Ammon's horn (tissue), 1 donor: Measurements from ENCODE around the gene MRPL22.
"Not testable (repeated sequence)": the region's sequence is repeated elsewhere in the genome, so short reads cannot be mapped to it uniquely, and the experiment has no call there.

ENCODE experiments used
- DNase-seq: peaks from one replicate; pipeline ENCODE4 v3.0.0-alpha.2; 2016; ENCODE audit warnings: low spot score

Gene MRPL22

DNA sequence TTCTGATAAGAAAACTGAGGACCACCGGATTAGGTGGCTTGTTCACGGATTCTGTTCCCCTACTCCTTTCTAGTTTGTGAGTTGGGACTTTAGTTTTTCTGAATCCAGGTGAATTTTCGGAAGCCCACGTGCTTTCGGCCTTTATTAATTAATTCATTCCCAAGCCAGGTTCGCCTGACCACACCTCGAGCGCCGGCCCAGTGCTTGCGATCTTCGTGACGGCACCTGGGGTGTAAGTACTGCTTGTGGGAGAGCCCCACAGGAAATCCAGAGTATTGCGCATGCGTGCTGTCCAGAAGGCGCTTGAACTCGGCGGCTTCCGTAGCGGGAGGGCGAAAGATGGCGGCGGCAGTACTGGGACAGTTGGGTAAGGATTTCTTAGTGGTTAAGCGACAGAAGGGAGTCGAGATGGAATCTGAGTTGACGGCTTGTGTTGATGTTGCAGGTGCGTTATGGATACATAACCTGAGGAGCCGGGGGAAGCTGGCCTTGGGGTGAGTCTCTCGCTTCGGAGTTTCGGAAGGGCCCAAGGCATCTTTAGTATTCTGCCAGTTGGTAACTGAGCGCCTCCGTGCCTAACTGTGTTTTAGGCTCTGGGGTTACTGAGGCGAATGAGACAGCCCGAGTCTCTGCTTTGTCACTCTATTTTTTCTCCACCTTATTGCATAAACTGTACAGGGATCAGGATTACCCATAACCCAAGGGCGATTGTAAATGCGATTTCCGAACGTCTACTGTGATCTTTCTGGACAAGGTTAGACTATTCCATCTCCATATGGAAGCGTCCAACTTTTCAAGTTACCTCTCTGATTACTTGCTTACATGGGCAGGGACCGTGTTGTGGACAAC is at the start of gene MRPL22:
MRPL22 (plus strand) TSS at position 302 of the 849 bp plus-strand sequence; CDS start at position 340, 38 bp downstream.
- peak; percentile 90 for DNase-seq

DNA sequence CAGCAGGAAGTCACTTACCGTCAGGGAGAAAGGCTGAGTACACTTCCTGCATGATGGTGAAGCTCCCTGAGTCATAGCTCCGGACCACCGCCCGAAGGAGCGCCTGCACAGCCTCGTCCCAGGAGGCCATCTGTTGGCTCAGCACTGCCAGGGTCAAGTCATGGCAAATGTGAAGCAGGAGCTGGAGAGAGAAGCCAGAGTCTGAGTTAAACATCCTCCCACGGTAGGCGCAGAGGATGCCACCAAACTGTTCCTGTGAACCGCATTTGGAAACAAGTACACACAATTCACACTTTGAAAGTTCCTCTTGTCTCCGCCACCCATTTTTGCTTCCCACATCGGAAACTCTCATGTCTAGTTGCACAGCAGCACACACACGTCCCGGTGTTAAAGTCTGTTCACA is 48.5 kb upstream of the MRPL22 start:
- peak; percentile 18 for DNase-seq

DNA sequence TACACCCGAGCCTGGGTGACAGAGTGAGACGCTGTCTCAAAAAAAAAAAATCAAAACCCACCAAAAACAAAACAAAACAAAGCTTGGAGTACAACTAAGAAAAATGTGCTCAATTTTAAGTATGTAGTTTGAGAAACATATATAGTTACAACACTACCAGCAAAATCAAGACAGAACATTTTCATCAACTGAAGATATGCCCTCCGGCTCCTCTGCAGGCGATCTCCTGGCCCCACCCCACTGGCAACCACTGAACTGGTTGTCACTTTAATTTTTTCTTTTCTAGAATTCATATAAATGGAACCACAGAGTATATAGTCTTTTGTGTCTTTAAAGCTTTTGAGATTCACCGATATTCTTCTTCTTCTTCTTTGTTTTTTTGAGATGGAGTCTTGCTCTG is 47.5 kb upstream of the MRPL22 start:
- DNase-seq = no peak

DNA sequence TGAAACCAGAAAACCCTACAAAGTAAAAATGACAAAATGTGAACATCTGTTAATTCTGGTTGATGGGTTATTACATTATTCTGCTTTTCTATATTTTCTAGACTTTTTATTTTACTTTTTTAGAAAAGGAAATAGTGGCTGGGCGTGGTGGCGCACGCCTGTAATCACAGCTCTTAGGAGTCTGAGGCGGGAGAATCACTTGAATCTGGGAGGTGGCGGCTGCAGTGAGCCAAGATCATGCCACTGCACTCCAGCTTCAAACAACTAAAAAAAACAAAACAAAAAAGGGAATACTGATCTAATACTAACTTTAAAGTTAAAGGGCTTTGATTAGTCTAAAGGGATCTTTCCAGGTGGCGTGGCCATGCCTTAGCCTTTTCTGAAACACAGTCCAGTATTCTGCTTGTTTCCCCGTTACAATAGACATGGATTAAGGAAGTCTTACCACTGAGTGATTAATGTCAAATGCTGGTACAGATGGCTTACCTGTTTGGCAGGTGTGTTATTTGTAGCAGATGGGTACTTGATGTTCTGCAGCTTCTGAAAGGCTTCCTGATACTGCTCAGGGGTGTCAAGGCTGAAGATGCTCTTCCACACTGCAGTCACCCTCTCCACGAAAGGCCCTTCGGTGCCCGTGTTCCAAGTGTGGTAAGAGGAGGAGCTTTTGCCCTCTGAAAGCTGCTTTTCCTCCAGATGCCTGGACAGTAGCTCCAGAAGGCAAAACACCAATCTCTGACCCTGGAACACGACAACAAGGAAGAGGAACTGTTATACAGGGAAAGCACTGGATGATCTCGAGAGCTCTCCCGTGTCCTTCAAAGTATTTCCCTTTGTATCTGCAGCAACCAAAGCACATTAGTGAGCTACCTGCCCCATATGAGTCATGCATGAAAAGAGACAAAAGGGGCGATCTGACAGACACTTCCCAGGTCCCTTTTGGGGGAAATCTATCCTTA is 45.0 kb upstream of the MRPL22 start:
- DNase-seq = no peak

DNA sequence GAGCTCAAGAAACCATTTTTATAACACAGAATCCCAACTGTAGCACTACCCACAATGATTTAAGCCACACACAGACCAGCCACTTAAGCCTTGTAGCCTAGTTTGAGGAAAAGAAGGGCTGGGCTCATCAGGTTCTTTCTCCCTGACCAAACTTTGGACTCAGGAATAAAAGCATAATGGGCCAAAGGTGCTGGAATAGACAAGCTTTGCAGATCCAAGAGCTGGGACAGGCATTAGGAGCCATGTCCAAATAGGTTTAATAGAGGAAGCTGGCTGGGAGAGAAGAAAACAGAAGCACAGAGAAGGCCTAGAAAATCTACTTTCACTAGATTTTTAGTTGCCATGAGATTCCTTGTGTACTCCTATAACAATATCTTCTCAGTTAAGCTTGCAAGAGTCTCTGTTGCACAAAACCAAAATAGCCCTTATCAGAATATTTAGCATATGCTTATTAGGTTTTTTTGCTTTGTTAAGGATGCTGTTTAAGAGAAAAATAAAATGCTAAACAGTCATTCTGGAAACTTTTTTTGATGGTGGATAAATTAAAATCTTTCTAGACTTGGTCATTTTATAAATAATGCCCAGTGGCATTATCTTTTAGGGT is 44.2 kb upstream of the MRPL22 start:
- DNase-seq = no peak

- no peak for DNase-seq
Measured at GRCh38 chr5:154898210-154898609, 42.7 kb upstream of the MRPL22 start.

- DNase-seq = no peak
Measured at GRCh38 chr5:154899151-154899816, 41.6 kb upstream of the MRPL22 start.

- DNase-seq = no peak
Measured at GRCh38 chr5:154900066-154900465, 40.8 kb upstream of the MRPL22 start.

DNA sequence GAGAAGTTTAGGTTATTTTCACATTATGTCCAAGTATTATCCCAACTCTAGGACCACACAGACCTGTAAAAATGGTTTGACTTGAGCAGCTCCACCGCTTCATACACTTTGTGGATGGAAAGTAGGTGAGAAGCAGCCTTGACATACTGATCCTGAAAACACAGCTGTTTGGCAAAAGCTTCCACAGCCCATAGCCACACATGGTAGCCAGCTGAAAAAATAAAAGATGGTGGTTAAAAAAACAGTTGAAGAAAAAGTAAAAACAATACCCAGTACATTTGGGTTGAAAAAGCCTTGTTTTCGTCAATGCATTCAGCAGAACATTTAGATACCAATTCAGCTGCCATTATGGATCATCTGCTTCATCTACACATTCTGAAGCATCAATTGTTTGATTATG is 39.6 kb upstream of the MRPL22 start:
- DNase-seq = no peak

DNA sequence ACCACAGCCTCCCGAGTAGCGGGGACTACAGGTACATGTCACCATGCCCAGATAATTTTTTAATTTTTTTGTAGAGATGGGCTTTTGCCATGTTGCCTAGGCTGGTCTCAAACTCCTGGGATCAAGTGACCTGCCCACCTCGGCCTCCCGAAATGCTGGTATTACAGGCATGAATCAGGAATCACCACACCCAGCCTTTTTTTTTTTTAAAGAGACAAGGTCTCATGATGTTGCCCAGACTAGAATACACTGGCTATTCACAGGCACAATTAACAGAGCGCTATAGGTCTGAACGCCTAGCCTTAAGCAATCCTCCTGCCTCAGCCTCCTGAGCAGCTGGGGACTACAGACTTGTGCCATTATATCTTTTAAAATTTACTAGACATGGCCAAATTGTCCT is 39.0 kb upstream of the MRPL22 start:
- no peak for DNase-seq

DNA sequence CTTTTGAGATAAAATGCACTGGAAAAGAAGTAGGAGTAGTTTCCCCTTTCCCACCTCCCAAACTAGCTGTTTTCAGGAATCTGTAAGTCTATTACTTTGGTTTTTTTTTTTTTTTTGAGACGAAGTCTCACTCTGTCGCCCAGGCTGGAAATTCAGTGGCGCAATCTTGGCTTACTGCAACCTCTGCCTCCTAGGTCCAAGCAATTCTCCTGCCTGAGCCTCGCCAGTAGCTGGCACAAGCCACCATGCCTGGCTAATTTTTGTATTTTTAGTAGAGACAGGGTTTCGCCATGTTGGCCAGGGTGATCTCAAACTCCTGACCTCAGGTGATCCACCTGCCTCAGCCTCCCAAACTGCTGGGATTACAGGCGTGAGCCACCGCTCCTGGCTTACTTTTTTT is 35.3 kb upstream of the MRPL22 start:
- not testable (repeated sequence) for DNase-seq

DNA sequence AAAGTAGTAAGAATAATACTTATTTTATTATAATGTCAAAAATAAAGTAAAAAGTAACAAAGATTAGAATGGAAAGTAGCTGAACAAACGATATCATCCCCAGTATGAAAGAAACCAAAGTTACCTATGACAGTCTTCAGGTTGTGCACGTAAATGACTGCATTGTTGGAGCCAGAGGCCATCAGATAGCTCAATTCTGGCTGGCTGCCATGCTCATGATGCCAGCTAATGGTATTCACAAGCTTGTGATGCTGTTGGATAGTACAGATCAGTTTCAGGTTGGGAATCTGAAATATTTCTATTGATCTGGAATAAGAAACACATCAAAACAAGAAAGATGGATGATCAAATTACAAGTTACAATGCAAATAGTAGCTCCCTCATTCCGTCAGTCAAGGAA is 24.0 kb upstream of the MRPL22 start:
- no peak for DNase-seq

- DNase-seq = no peak
Measured at GRCh38 chr5:154917757-154918156, 23.1 kb upstream of the MRPL22 start.

DNA sequence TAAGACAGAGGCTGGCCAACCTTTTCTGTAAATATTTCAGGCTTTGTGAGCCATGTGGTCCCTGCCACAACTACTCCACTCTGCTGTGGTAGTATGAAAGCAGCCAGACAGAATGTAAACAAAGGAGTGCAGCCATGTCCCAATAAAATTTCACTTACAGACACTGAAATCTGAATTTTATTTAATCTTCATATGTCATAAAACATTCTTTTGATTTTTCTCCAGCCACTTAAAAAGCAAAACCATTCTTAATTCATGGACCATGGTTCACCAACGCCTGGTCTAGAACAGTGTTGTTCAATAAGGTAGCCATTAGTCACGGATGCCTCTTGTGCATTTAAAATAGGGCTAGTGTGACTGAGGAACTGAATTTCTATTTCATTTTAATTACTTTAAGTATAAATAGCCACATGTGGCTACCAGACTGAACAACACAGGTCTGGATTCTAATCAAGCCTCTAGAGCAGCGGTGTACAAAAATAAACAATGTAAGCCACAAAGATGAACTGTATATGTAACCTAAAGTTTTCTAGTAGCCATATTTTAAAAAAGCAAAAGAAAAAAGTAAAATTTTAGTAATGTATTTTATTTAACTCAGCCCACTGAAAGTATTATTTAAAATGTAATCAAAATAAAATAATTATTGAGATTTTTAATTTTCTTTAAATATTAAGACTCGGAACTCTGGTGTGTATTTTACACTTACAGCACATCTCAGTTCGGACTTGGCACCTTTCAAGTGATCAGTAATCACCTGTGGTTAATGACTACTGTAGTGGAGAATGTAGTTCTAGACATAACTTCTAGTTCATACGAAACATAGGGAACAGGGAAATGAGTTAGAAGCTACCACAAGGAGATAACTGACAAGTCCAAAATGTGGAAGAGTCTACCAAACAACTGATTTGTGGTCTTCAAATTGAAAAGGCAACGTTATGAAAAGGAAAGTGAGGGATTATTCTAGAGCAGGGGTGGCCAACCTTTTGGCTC is 17.1 kb upstream of the MRPL22 start:
- no peak for DNase-seq

DNA sequence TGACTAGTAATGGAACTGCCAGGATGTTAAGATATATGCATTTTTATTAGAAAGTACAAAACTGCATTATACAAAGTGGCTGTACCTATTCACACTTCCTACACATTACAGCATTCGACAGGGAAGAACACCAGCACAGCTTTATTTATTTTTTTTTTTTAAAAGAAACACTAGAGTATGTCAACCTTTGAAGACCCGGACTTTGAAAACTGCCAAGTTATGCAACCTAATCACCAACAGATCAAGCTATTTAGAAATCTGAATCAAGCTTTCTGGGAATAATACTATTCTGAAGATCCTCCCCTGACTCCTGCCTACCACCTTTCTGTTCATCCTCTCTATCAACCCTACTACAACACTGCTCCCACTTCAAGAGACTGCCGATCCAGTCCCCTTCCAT is 7.3 kb upstream of the MRPL22 start:
- no peak for DNase-seq

DNA sequence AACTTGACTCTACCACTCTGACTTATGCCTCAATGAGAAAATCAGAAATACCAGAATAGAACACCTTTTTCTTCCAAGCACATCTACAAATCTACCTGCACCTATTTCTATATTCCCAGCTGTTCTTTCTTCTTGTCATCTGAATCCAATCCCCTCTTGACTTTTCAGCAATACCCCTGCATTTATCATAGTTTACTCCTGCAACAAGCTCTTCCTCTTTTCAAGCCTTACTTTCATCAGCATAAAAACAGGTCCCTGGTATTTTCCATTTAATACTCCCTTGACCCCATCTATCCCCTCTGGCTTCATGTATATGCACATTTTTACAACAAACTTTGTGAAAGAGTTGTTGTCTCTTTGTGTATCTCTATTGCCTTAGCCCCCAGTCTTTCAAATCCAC is 6.0 kb upstream of the MRPL22 start:
- no peak for DNase-seq

GRCh38 chr5:154937186-154937717 is 3.6 kb upstream of the MRPL22 start:
- no peak for DNase-seq

DNA sequence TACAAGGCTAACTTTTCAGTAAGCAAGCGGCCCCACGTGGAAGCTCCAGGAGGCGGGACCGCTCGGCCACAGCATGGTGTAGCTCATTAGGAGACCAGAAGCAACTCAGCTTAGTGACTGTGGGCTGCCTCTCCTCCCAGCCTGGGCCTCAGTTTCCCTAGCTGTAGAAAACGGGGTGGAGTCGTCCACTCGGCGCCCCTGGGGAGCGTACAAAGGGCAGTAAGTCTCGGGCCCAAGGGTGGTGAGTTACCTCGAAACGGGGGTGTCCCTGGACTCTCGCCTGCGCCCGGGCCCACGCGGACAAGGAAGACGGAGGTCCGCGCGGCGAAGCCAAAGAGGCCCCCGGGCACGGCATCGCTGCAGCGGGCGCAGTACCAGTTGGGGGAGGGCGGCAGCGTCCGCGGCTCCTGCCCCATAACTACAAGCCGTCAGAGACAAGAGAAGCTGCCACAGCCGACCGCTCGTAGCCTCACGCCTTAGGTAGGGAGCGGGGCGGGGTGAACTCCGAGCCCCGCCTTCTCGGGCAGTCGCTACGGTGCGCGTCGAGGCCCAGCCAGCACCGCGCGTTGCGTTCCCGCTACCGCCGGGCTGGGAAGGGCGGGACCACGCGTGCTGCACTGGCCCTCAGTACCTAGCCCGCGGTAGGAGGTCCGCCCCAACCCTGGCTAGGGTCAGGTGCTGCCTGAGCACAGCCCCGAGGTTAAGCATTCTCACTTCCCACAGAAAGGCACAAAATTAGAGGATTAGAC is 3.0 kb upstream of the MRPL22 start, which contains the start of gene GEMIN5:
GEMIN5 (minus strand) TSS at position 494 of the 749 bp plus-strand sequence; CDS start at position 416, 78 bp downstream.
- DNase-seq = peak; percentile 92

- DNase-seq = not testable (repeated sequence)
Measured at GRCh38 chr5:154939387-154939786, 1.5 kb upstream of the MRPL22 start.
